Right lobe of liver (tissue), 6 donors: ENCODE results near the gene ST14. TPM values are rescaled to one million over a fixed set of nuclear protein-coding genes. Genes with fewer than 3 reads are reported as not detected.

ENCODE experiments used
- ATAC-seq, 4 donors: fragments of 200-7000 bp; cut with Tn5 transposase; one replicate each; pipeline ENCODE4 v1.9.1; 2020; ENCODE audit warnings: mild to moderate bottlenecking in 4 of 4, moderate library complexity in 4 of 4
- DNase-seq, 3 donors: peaks; one replicate each; pipeline ENCODE4 v3.0.0-alpha.2; 2020
- H3K27ac ChIP-seq, 3 donors: fragments of 200-600 bp; one replicate each; pipeline ENCODE4 v1.8.0; 2022
- H3K27me3 ChIP-seq, 2 donors: fragments of 200-600 bp; one replicate each; pipeline ENCODE4 v1.8.0; 2022
- H3K36me3 ChIP-seq, 4 donors: fragments of 200-600 bp; sonication (generic) in 1 of 4; one replicate each; pipeline versions ENCODE4 v1.5.1 to v1.8.0; 2017 to 2022; ENCODE audit warnings: control low read depth in 1 of 4
- H3K4me1 ChIP-seq, 4 donors: fragments of 200-600 bp; sonication (generic) in 1 of 4; one replicate each; pipeline versions ENCODE4 v1.5.1 to v1.8.0; 2017 to 2022; ENCODE audit warnings: control low read depth in 1 of 4
- H3K4me3 ChIP-seq, 3 donors: fragments of 200-600 bp; one replicate each; pipeline ENCODE4 v1.8.0; 2022
- H3K9me3 ChIP-seq, 4 donors: fragments of 200-600 bp; sonication (generic) in 1 of 4; one replicate each; pipeline versions ENCODE4 v1.5.1 to v1.8.0; 2017 to 2022; ENCODE audit warnings: control low read depth in 1 of 4
- CTCF ChIP-seq, 4 donors: fragments of 200-600 bp in 3 of 4; fragments of 450-650 bp in 1 of 4; IDR thresholded peaks; one replicate each; pipeline versions ENCODE4 v1.5.1 to v1.8.0; 2016 to 2022; ENCODE audit warnings: antibody characterized with exemption in 4 of 4, mild to moderate bottlenecking in 2 of 4
- POLR2A ChIP-seq: fragments of 450-650 bp; IDR thresholded peaks from one replicate; pipeline ENCODE4 v1.6.1; 2017; ENCODE audit warnings: antibody characterized with exemption, mild to moderate bottlenecking
- whole genome bisulfite sequencing: methylation state at CpG from one replicate; pipeline ENCODE4 v1.1.6; 2018; ENCODE audit warnings: low coverage, low lambda C conversion rate; ENCODE audit not compliant: insufficient coverage; ENCODE audit errors: missing lambda C conversion rate; 5-methylcytosine and 5-hydroxymethylcytosine counted together
- intact Hi-C, 2 donors: fragments of 100-400 bp; cut with DNase I; formaldehyde crosslinking; loops; one replicate each; pipeline versions ENCODE4 v1.11.2 to v1.14.1; 2022
- total RNA-seq, 6 experiments: library from RNA; depleted of rRNA in 2 of 6; stranded (reverse); fragments of >200 nt in 2 of 6; fragmentation: NEBNext Ultra II Directional in 3 of 6; extraction: Animal tissue kit (Norgen Biotek cat#: 25700) in 3 of 6; gene quantifications; one replicate each; pipeline versions ENCODE4 v1.1.0 to v1.2.4, GENCODE V29; 2016 to 2023
- donor health status: DM: no; HTN: yes; CAD: no.
- donor health status: DM: no; HTN: no; CAD: no.
- donor health status: DM: no; HTN: no; CAD: no.
- donor health status: DM: no; HTN: yes; CAD: no.
- donor health status: DM: no; HTN: yes; CAD: no.

ST14 gene
- total RNA-seq, 6 experiments from 2014 or later, result 2.5 to 16.7 (median 10.8) TPM

GRCh38 chr11:130157840-130158239, 1.7 kb upstream of the ST14 start:
- no peak for DNase-seq
- H3K4me1 ChIP-seq, result peaks cover 0 to 6% (median 0%) of the 10 kb centered on the region in 4 donors
- intact Hi-C loops, result no loop called here
- ATAC-seq, result no peak
- 65% methylated on average over 3 of the region's 3 CpGs for WGBS
- H3K4me3 ChIP-seq, result no peak overlapping the region
- H3K27me3 ChIP-seq, result no peaks in the 10 kb centered on the region
- no peak overlapping the region for H3K27ac ChIP-seq
- TF ChIP-seq CTCF (IDR thresholded peaks at IDR 0.05) (no peak), POLR2A (no peak)
- no peaks in the 10 kb centered on the region for H3K36me3 ChIP-seq
- no peaks in the 10 kb centered on the region for H3K9me3 ChIP-seq

GRCh38 chr11:130159139-130159538, 443 bp upstream of the ST14 start:
- no peak for TF ChIP-seq CTCF (IDR thresholded peaks at IDR 0.05)
- TF ChIP-seq POLR2A, result no peak
- Histone ChIP-seq H3K27me3 (no peaks in the 10 kb centered on the region), H3K4me1 (peaks cover 0 to 15% (median 0%) of the 10 kb centered on the region in 4 donors), H3K9me3 (no peaks in the 10 kb centered on the region), H3K27ac (no peak overlapping the region), H3K4me3 (no peak overlapping the region), H3K36me3 (no peaks in the 10 kb centered on the region)
- intact Hi-C loops, result no loop called here
- ATAC-seq (no peak), DNase-seq (no peak)
- WGBS, result 71% methylated on average over 6 of the region's 14 CpGs

- intact Hi-C loops, result no loop called here
Observed at GRCh38 chr11:130160498-130161155, 1.0 kb downstream of the ST14 start.

GRCh38 chr11:130161441-130162145, 2.0 kb downstream of the ST14 start:
- ATAC-seq (no peak), DNase-seq (no peak)

More at GRCh38 chr11:130160498-130161155, 1.0 kb downstream of the ST14 start:
- ATAC-seq (no peak), DNase-seq (no peak)
- H3K36me3 ChIP-seq, result no peaks in the 10 kb centered on the region
- no peaks in the 10 kb centered on the region for H3K27me3 ChIP-seq
- H3K9me3 ChIP-seq, result no peaks in the 10 kb centered on the region
- peak overlapping the region; percentile 49 to 58 (median 53) for H3K4me3 ChIP-seq
- no peak overlapping the region for H3K27ac ChIP-seq
- 53% methylated on average over 6 of the region's 19 CpGs for WGBS
- TF ChIP-seq CTCF (IDR thresholded peaks at IDR 0.05) (no peak), POLR2A (no peak)
- peaks cover 0 to 21% (median 2%) of the 10 kb centered on the region in 4 donors for H3K4me1 ChIP-seq

More at GRCh38 chr11:130161441-130162145, 2.0 kb downstream of the ST14 start:
- Histone ChIP-seq H3K27me3 (no peaks in the 10 kb centered on the region), H3K4me3 (no peak overlapping the region), H3K36me3 (no peaks in the 10 kb centered on the region), H3K9me3 (no peaks in the 10 kb centered on the region), H3K27ac (no peak overlapping the region), H3K4me1 (peaks cover 0 to 21% (median 2%) of the 10 kb centered on the region in 4 donors)
- WGBS, result 80% methylated on average over 9 of the region's 11 CpGs
- intact Hi-C loops, result no loop called here
- TF ChIP-seq POLR2A (no peak), CTCF (IDR thresholded peaks at IDR 0.05) (no peak)
